Epidermal melanocyte (primary cell): Measurements from ENCODE around the gene MCM6.

Experiments used
- DNase-seq: peaks from one replicate; pipeline ENCODE4 v3.0.0; 2011; ENCODE audit warnings: low spot score; ENCODE audit not compliant: insufficient read length

MCM6 gene

DNA sequence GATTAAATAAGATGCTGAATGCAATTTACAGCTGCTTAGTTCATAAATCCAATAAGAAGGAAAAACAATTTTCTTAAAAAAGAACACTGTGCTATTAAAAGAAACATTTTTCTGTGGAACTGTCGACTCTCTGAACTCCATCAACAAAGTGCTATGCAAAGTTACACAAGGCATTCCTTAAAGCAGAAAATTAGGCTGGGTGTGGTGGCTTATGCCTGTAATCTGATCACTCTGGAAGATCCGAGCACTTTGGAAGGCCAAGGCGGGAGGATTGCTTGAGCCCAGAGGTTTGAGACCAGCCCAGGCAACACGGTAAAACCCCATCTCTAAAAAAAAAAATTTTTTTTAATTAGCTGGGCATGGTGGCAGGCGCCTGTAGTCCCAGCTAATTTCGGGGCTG, 13.0 kb downstream of the MCM6 start:
- DNase-seq: no peak

DNA sequence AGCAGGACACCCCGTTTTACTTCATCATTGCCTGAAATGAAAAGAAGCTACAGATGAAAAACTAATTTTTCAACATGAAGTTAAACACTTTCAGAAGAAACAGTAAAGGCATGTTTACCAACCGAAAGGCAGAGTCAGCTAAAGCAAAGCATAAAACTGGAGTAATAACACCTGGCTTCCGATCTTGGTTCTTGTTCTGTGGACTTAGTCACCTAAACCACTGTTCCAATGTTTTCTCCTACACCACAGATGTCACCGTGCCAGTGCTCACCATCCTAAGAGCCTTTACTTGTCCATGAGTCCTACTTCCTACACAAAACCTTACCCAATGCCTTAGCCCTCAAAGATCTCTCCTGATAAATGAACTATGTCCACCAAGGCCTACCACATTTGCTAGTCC, 13.5 kb downstream of the MCM6 start:
- no peak for DNase-seq

DNA sequence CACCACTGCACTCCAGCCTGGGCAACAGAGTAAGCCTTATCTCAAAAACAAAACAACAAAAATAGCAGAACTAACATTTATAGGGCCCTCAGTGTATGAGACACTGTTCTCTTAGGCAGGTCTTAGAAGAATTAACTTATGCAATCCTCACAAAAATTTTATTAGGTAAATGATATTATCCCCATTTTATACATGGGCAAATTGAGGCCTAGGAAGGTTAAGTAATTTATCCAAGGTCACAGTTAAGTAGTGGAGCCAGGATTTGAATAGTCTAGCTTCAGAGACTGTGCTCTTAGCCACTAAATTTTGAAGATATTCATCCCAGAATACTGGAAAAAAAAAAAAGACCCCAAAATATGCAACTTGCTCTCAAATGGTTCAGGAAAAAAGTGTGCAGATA, 22.8 kb downstream of the MCM6 start:
- DNase-seq: no peak

DNA sequence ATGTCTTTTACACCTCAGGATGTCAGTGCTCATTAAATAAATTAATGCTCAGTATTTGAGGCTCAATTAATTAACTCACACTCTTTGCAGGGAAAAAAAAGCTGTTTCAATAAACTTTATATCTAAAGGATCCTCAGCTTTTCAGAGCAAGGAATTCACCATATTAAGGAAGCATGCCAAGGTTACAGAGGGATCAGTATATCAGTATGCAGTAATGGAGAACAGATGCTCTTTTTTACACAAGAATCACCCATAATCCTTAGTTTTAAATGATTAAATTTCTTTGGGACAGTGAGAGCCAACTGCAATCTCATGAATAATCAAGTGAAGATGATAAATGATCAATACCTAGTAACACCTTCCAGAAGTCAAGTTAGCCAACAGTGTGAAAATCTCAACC, 24.4 kb downstream of the MCM6 start:
- no peak for DNase-seq

DNA sequence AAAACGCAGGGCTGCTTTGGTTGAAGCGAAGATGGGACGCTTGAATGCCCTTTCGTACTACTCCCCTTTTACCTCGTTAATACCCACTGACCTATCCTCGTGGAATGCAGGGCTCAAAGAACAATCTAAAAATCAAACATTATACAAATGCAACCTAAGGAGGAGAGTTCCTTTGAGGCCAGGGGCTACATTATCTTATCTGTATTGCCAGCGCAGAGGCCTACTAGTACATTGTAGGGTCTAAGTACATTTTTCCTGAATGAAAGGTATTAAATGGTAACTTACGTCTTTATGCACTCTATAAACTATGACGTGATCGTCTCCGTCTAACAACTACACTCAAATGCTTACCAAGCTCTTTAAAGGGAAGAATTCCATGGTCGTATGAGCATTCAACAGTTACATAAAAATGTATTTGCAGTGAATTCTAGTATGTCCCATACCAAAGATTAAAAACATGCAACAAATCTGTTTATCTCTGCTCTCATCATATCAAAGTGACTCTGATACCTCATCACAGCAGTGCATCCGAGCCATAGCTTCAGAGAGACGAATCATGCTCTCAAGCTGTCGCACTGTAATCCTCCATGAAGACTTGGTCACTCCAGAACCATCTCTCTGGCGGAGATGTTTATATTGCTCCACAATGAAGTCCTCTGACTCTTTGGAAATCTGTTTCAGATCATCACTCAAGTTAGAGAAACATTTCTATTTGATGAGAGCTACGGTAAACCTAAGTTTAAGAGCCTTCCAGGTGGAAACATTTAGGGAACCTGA, 25.2 kb downstream of the MCM6 start:
- no peak for DNase-seq

DNA sequence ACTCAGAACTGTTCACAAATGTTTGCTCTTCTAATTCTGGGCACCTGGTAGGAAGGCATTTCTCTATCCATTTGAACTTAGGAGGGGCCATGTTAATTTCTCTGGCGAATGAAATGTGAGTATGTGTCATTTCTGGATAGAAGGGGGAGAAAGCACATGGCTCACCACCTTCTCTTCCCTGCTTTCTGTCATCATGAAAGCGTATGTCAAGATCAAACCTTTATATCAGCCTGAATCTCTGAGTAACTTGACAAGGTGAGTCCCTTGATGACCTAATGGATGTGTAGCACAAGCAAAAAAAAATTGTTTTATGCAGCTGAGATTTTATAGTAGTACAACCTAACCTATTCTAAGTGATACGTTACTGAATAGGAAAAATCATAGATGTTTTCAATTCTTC, 27.2 kb downstream of the MCM6 start:
- DNase-seq: no peak

DNA sequence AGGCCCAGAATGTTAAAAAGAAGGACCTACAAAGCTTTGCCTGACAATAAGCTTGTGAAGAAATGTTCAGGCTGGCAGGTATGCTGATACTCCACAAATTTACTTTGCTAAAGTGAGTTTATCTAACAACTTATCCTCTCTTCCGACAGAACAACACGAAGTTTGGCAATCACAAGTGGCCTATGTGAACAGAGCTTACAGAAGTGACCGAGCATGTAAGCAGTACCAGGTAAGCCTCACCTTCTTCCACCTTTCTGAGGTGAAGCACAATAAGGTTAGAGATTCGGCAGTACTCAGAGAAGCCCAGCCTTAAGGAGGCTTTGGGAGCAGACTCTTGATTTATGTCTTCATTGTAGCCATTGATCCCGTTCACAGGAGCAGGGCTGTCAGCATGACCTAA, 30.2 kb downstream of the MCM6 start:
- no peak for DNase-seq

DNA sequence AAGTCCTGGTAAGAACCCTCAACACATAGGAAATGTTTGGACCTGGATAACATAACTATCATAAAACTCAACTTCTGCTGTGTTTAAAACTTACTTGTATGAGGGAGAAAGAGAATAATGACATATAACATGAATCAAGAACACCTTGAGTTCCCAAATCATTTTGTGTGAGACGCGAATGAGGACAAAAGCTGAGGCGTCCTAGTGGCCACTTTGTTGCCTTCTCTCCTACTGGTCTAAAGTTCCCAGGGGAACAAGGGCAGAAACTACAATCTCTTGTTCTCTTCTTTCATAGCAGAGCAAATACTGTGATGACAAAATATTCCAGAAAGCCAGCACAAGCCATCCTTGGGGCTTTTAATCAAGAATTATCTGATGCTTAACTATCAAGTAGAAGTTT, 31.0 kb downstream of the MCM6 start:
- no peak for DNase-seq

DNA sequence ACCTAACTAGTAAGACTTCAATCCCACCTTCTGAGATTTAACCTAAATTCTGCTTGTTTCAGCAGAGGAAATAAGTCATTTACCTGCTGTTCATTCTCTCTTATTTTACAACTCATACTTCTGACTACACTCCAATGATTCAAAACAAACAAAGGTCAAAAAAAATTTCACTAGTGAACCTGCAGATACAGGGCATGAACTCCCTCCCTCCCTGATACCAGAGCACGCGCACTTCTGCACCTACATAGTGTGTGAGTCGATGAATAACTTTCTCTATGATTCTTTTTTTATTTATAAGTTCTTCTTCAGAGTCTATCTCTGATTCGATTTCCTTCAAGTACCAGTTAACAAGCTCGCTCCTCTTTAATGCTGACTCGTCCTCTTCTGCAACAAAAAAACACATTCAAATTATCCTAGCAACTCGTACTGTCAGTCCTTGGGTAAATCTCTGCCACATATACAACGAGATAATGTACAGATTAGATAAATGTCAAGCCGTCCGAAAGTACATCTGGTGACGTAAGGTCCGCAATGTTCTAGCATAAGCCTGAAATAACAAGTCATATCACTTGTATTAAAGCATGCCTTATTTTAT, 31.8 kb downstream of the MCM6 start:
- DNase-seq: no peak

DNA sequence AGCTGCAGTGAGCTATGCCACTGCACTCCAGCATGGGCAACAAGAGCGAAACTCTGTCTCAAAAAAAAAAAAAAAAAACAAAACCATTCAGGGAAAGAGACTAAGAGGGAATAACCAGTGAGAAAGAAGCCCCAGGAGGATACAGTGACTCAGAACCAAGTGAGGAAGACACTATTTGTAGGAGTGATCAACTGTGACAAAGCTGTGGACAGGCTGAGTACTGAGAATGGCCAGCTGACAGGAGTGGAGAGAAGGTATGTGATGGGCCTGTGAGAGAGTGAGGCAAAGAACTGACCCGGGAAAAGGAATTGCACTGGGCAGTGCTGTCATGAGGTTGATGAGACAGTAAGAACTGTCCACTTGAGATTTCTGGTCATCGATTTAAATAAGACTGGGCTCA, 32.6 kb downstream of the MCM6 start:
- DNase-seq: no peak

DNA sequence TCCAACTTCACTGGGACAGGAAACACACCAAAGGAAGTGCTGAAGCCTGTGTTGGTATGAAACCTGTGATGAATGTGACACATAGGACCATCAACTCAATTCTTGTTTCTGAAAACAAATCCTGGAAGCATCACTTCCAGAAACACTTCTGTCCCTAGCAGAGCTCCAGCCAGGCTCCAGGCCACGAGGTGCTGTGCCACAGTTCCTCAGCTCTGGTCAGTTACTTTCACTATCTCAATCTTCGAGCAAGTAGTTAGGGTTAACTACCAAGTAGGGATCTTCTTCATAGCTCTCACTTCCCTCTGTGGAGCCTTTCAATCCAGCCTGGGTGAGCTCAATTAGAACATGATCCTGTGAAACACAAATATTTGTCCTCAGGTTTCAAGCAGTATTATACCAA, 35.6 kb downstream of the MCM6 start:
- no peak for DNase-seq

DNA sequence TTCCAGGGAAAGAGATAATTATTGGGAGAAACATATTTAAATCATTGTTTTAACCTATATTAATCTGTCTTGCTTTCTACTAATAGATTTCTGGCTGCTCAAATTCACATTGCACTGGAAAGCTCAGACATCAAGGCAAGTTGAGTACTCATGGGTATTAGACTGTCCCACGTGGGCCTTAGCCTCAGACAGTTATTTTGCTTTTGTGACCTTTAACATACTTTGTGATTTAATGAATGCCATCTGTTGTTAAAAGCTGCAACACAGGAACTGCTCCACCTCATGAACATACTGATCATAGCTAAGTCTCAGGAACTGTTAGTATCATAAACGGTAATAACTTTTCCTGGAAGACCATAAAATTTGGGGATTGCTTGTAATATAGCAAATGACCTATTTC, 36.5 kb downstream of the MCM6 start:
- peak; percentile 21 for DNase-seq

DNA sequence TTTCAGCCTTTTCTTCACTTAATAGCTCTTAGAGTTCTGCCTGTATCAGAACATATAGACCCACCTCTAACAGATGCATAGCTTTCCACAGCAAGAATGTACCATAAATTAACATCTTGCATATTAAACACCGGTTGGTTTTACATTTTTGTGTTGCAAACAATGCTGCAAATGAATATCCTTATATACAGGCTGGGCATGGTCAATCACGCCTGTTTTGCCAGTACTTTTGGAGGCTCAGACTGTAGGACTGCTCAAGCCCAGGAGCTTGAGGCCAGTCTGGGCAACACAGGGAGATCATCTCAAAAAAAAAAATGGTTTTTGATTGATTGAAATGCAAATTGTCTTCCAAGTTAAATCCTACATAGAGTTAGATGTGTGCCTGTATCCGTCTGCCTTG, 37.7 kb downstream of the MCM6 start:
- DNase-seq: no peak

DNA sequence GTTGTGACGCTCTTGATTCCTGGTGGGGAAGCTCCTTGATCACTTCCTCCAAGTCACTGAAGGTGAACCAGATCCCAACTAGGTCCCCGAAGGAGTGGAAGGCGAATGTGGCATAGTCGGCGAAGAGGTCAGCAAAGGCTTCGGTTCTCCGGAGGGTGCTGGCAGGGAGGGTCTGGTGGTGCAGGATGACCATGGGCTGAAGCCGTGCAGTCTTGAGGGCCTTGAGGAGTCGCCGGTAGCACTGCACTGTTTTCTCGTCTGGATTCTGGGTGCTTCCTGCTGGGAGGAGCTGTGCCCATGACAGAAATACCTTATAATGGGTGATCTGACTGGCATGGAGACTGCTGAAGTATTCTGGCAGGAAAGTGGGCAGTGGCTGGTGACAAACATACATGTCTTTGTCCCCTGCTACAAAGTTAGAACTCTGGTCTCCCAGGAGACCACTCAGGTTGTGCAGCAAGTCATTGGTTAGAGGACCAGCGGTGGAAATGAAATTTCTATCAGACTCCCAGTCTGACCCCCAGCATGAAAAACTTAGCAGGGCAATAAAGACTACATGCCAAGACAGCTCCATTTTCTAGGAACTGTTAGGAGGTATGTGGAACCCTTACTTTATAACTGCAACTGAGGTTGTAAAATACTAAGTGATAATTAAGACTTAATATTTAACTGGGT, 39.5 kb downstream of the MCM6 start, which contains the start of gene LCT:
LCT (minus strand) TSS at position 589 of the 675 bp plus-strand sequence; CDS start at position 574, 15 bp downstream.
- DNase-seq: no peak

DNA sequence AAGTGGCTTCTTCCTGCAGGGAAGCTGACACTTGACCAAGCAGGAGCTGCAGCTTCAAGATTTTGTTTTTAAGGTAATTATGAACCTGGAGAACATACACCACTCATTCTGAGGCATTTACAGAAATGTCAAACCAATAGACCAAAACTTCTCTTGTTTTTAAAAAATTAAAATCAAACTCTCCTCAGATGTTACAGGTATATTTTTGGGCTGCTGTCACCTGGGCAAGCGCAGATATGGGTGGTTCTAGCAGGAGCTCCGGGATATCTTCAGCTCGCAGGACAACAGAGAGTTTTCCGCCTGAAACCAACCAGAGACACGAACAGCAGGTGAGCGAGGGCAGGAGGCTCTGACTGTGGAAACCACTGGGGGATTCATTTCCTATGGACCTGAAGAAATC, 43.4 kb downstream of the MCM6 start:
- DNase-seq: no peak

DNA sequence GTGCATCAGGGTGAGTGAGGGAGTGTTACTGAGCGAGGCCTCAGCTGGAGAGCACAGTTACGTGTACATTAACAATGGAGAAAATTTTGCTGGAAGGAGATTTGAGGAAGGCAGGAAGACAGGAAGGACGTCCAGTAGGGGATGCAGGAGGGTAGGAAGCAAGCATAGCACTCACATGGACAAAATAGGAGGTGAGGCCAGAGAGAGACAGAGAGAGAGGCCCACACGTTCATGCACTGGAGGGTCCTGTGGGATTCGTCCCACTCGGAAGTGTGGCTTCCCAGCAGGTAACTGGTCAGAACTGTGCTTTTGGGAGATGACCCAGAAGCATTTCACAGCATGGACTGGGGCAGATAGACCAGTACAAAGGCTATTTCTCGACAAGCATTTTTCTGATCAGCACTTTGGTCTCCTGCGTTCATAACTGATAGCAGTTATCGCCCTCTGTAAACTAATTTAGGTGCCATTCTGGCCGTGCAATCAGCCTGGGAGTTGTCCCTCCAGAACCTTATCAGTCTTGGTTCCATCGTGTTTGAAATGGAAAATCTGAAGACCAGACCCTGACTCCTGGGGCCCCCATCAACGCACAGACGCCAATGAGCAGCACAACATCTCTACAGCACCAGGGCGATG, 44.9 kb downstream of the MCM6 start:
- no peak for DNase-seq

DNA sequence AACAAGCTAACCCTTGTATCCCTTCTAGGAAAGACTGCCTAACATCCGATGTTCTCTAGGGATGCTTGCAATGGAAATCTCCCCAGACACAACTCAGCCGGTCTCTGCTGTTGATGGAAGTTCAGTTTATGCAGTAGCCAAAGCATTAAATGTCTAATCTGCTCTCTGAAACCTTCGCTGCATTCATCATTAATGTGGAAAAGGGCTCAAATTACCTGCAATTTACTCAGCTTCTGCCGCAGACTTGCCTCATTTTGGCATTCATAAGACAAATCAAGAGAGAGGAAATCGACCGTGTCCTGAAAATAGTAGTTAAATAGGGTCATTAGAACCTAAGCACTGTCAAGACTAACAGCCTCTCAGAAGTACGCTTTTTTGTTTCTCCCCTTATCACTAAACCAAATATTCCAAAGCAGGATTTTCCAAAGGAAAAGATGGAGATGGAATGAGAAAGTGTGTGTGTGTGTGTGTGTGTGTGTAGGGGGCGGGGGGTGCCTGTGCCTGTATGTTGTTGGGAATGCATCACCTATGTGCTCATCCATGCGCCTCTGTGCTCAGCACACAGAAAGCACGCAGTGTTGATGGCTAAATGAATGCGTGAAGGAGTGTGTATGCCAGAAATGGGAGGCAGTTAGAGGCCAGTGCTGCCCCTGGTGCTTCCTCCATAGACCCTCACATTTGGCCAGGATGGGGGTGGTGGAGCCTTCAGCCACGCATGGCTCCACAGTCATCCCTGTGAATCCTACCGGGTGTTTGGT, 46.7 kb downstream of the MCM6 start:
- no peak for DNase-seq

DNA sequence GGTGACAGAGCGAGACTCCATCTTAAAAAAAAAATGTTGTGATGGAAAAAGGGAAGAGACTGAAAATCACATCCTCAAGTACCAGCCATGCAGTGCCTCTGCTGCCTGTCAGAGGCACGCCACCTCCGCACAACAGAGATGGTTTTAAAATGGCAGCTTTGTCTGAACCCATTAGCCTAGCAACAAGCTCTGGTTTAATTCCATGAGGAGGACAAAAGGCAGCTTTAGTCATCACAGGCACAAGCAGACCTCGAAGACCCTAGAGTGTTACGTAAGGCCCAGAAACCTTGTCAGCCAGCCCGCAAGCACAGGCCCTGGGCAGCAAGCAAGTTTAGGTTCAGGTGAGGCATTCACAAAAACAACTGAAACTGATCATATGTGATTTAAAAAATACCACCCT, 49.7 kb downstream of the MCM6 start:
- no peak for DNase-seq

DNA sequence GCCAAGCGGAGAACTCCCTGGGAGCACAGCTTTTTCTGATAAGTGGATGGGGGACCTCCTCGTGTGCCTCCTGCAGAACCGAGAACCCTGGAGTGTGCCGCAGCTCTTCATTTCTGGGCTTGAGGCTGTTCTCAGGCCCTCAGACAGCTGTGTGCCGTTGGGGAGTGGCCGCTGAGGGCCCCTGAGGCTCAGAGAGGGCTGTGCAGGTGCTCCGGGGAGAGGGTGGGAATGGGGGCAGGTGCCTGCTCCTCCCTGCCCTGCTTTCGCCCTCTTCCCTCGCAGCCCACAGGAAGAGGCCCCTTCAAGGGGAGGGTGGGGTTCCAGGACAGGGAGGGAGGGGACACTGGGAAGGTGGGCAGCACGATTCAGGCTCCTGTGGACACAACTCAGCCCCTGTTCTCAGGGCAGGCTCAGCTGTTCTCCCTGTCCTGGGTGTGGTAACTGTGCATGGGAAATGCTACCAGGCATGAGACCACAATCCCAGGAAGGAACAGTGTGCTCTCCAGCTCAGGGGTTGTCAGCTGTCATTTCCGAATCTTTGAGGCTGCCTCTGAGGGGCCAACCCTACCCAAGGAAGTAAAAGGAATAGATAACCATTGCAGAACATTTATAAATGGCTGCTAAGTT, 50.6 kb downstream of the MCM6 start:
- DNase-seq: no peak

DNA sequence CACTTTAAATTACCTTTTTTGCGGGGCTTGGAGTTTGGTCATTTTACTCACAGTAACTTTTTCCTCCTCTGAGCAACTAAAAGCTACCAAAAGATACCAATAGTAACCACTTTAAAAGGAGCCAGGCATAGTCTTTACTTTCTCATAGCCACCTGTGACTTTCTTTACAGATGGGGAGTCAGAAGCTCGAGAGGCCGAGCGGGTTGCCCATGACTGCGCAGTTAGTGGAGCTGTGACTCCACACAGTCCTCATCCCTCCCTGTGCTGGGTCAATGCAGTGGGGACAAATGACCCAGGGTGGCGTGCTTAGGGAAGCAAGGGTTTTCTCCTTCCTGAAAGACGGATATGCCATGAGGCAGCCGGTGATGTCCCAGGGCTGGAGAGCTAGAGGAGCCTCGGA, 51.1 kb downstream of the MCM6 start:
- DNase-seq: no peak

DNA sequence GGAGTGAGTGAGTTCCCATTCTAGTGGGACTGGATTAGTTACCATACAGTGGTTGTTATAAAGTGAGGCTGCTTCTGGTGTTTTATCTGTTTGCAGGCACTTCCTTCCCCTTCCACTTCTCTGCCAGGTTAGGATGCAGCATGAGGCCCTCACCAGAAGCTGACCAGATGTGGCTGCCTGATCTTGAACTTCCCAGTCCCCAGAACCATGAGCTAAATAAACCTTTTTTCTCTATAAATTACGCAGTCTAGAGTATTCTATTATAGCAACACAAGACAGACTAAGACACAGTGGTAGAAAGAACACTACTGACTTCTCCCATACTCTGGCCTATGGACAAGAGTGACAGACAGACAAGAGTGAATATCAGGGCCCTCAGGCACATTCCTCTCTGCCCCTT, 53.4 kb downstream of the MCM6 start:
- DNase-seq: no peak
